CD14-positive monocyte (primary cell): ENCODE data around the gene ACVR1B. TPM values are rescaled to one million over a fixed set of nuclear protein-coding genes. Genes with fewer than 3 reads are reported as not detected.
A peak's percentile ranks its signal among the peaks of the same experiment; 100 is the strongest.

ENCODE experiments used
- DNase-seq, 3 donors: peaks; one replicate each; pipeline ENCODE4 v3.0.0-alpha.2; 2011 to 2022
- H2AFZ ChIP-seq: 2 replicates; pipeline ENCODE4 v1.6.0; 2012; ENCODE audit warnings: mild to moderate bottlenecking, low read depth, low read length, inconsistent platforms; ENCODE audit not compliant: insufficient read depth, poor library complexity, severe bottlenecking
- H3K27ac ChIP-seq, 2 donors: 1 replicate in 1 of 2; 2 replicates in 1 of 2; pipeline ENCODE4 v1.5.1; 2012 to 2013; ENCODE audit warnings: low read length in 2 of 2, control low read depth in 1 of 2, inconsistent platforms in 1 of 2, low read depth in 1 of 2, mild to moderate bottlenecking in 1 of 2
- H3K27me3 ChIP-seq, 2 donors: one replicate each; pipeline versions ENCODE4 v1.6.0 to v1.6.1; 2011 to 2013; ENCODE audit warnings: low read length in 2 of 2; ENCODE audit not compliant: control insufficient read depth in 2 of 2, insufficient read depth in 2 of 2
- H3K36me3 ChIP-seq, 2 donors: replicated peaks in 1 of 2; 1 replicate in 1 of 2; 2 replicates in 1 of 2; pipeline versions ENCODE4 v1.5.1 to v1.6.1; 2012 to 2013; ENCODE audit warnings: low read length in 2 of 2, control low read depth in 1 of 2, inconsistent platforms in 1 of 2, mild to moderate bottlenecking in 1 of 2; ENCODE audit not compliant: insufficient read depth in 2 of 2, control insufficient read depth in 1 of 2
- H3K4me1 ChIP-seq, 2 donors: 1 replicate in 1 of 2; 2 replicates in 1 of 2; pipeline versions ENCODE4 v1.5.1 to v1.6.1; 2012 to 2013; ENCODE audit warnings: low read length in 2 of 2, control low read depth in 1 of 2, inconsistent platforms in 1 of 2, mild to moderate bottlenecking in 1 of 2, moderate library complexity in 1 of 2; ENCODE audit not compliant: insufficient read depth in 2 of 2, control insufficient read depth in 1 of 2
- H3K4me2 ChIP-seq: replicated peaks from 2 replicates; pipeline ENCODE3; 2012; ENCODE audit warnings: low read length, moderate library complexity, mild to moderate bottlenecking; ENCODE audit not compliant: poor library complexity, severe bottlenecking; ENCODE audit errors: extremely low read depth
- H3K4me3 ChIP-seq, 3 experiments: fragments of 200-600 bp in 1 of 3; sonication (generic) in 1 of 3; replicated peaks in 1 of 3; 1 replicate in 2 of 3; 2 replicates in 1 of 3; pipeline ENCODE4 v1.5.1; 2011 to 2013; ENCODE audit warnings: low read length in 3 of 3, mild to moderate bottlenecking in 3 of 3, control low read depth in 2 of 3, low read depth in 2 of 3, inconsistent platforms in 1 of 3, moderate library complexity in 1 of 3
- H3K79me2 ChIP-seq: 2 replicates; pipeline ENCODE4 v1.6.0; 2012; ENCODE audit warnings: mild to moderate bottlenecking, control low read depth, inconsistent platforms, low read length, moderate library complexity; ENCODE audit not compliant: insufficient read depth
- H3K9ac ChIP-seq: 2 replicates; pipeline ENCODE4 v1.6.0; 2017; ENCODE audit warnings: low read length, mild to moderate bottlenecking; ENCODE audit not compliant: insufficient read depth, poor library complexity, severe bottlenecking
- H3K9me3 ChIP-seq, 2 donors: replicated peaks in 1 of 2; 1 replicate in 1 of 2; 2 replicates in 1 of 2; pipeline versions ENCODE4 v1.5.1 to v1.6.1; 2012 to 2013; ENCODE audit warnings: low read length in 2 of 2, control low read depth in 1 of 2; ENCODE audit not compliant: control insufficient read depth in 1 of 2, insufficient read depth in 1 of 2
- H4K20me1 ChIP-seq: 2 replicates; pipeline ENCODE4 v1.6.0; 2012; ENCODE audit warnings: mild to moderate bottlenecking, low read length, control low read depth, moderate library complexity; ENCODE audit not compliant: insufficient read depth
- H3K27ac Mint-ChIP-seq, 7 donors: one replicate each; pipeline ENCODE4 v1.8.0; 2020; ENCODE audit warnings: mild to moderate bottlenecking in 7 of 7, mixed read lengths in 7 of 7, moderate library complexity in 6 of 7, inconsistent platforms in 2 of 7
- H3K27me3 Mint-ChIP-seq, 3 donors: one replicate each; pipeline ENCODE4 v1.8.0; 2021 to 2022; ENCODE audit warnings: low read depth in 3 of 3, mild to moderate bottlenecking in 3 of 3, mixed read lengths in 3 of 3, moderate library complexity in 3 of 3, inconsistent platforms in 1 of 3
- H3K36me3 Mint-ChIP-seq, 2 donors: one replicate each; pipeline ENCODE4 v1.8.0; 2020; ENCODE audit warnings: mixed read lengths in 2 of 2, inconsistent platforms in 1 of 2, mild to moderate bottlenecking in 1 of 2
- H3K4me1 Mint-ChIP-seq: one replicate; pipeline ENCODE4 v1.8.0; 2020; ENCODE audit warnings: mild to moderate bottlenecking, mixed read lengths
- H3K4me3 Mint-ChIP-seq, 2 donors: one replicate each; pipeline ENCODE4 v1.8.0; 2020; ENCODE audit warnings: mild to moderate bottlenecking in 2 of 2, mixed read lengths in 2 of 2, moderate library complexity in 1 of 2
- H3K9me3 Mint-ChIP-seq, 7 donors: one replicate each; pipeline ENCODE4 v1.8.0; 2020 to 2022; ENCODE audit warnings: mixed read lengths in 7 of 7, mild to moderate bottlenecking in 6 of 7, moderate library complexity in 6 of 7, inconsistent platforms in 2 of 7
- WGBS: methylation state at CpG from one replicate; pipeline ENCODE4 v1.1.5; 2013; ENCODE audit warnings: missing lambda C conversion rate; ENCODE audit not compliant: insufficient coverage; 5-methylcytosine and 5-hydroxymethylcytosine counted together
- intact Hi-C, 2 donors: fragments of 100-400 bp; cut with micrococcal nuclease; formaldehyde crosslinking; loops; one replicate each; pipeline versions ENCODE4 v1.15.0 to v1.15.1; 2023
- polyA plus RNA-seq, 3 donors: library from polyadenylated mRNA; depleted of rRNA in 1 of 3; unstranded in 2 of 3; stranded (reverse) in 1 of 3; fragments of 300-500 nt in 2 of 3; fragments of >200 nt in 1 of 3; fragmentation: Illumina TruSeq in 2 of 3; gene quantifications; 1 replicate in 2 of 3; 2 replicates in 1 of 3; pipeline ENCODE4 v1.2.3, GENCODE V29; 2012 to 2021
- TF ChIP-seq, protein P1 (sequence below): fragments of 200-600 bp; IDR thresholded peaks from one replicate; pipeline ENCODE4 v1.8.0; 2022; ENCODE audit warnings: antibody characterized with exemption, mild to moderate bottlenecking

Gene ACVR1B
- polyA plus RNA-seq, 3 donors, result 1.8 to 18.5 (median 3.9) TPM

DNA sequence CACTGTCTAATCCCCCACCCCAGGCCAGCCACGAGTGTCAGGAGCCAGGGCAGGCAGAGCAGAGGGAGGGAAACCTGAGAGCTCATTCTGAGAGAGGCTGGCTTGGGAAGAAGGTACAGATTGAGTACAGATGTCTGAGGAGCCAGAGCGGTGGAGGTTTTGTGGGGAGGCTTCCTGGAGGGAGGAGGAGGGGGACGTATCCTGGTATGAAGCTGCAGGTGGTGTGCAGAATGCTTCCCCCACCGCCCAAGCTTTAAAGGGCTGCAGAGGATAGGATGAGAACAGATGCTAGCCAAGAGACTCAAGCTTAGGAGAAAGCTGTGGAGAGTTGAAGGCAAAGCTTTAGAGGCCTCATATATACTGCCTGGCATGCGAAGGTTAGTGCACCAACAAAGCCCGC is 52.1 kb downstream of the ACVR1B start:
- H3K4me1 ChIP-seq, result peaks cover 33 to 47% of the 10 kb centered on the region in 2 donors
- no peak overlapping the region for H3K9ac ChIP-seq
- WGBS, result 66% methylated on average over 5 of the region's 6 CpGs
- peaks cover 7 to 23% of the 10 kb centered on the region in 2 donors for H3K27me3 ChIP-seq
- Mint-ChIP-seq H3K36me3 (peaks cover 37 to 42% of the 10 kb centered on the region in 2 donors), H3K27ac (peak overlapping the region in 3 of 7 donors; percentile 8 to 46 (median 11)), H3K4me1 (peaks cover 45% of the 10 kb centered on the region), H3K9me3 (peaks cover 0 to 14% (median 8%) of the 10 kb centered on the region in 7 donors), H3K4me3 (no peak overlapping the region), H3K27me3 (peaks cover 26 to 42% (median 36%) of the 10 kb centered on the region in 3 donors)
- peaks cover 3 to 15% of the 10 kb centered on the region in 2 donors for H3K36me3 ChIP-seq
- intact Hi-C loops, result no loop called here
- no peak overlapping the region for H2AFZ ChIP-seq
- H4K20me1 ChIP-seq, result peaks cover 17% of the 10 kb centered on the region
- H3K27ac ChIP-seq, result no peak overlapping the region
- H3K4me3 ChIP-seq, result no peak overlapping the region
- no peak for DNase-seq
- H3K9me3 ChIP-seq, result no peaks in the 10 kb centered on the region
- TF ChIP-seq, protein P1, sequence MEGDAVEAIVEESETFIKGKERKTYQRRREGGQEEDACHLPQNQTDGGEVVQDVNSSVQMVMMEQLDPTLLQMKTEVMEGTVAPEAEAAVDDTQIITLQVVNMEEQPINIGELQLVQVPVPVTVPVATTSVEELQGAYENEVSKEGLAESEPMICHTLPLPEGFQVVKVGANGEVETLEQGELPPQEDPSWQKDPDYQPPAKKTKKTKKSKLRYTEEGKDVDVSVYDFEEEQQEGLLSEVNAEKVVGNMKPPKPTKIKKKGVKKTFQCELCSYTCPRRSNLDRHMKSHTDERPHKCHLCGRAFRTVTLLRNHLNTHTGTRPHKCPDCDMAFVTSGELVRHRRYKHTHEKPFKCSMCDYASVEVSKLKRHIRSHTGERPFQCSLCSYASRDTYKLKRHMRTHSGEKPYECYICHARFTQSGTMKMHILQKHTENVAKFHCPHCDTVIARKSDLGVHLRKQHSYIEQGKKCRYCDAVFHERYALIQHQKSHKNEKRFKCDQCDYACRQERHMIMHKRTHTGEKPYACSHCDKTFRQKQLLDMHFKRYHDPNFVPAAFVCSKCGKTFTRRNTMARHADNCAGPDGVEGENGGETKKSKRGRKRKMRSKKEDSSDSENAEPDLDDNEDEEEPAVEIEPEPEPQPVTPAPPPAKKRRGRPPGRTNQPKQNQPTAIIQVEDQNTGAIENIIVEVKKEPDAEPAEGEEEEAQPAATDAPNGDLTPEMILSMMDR, result no peak
- H3K79me2 ChIP-seq, result no peaks in the 10 kb centered on the region
- no peak overlapping the region for H3K4me2 ChIP-seq

DNA sequence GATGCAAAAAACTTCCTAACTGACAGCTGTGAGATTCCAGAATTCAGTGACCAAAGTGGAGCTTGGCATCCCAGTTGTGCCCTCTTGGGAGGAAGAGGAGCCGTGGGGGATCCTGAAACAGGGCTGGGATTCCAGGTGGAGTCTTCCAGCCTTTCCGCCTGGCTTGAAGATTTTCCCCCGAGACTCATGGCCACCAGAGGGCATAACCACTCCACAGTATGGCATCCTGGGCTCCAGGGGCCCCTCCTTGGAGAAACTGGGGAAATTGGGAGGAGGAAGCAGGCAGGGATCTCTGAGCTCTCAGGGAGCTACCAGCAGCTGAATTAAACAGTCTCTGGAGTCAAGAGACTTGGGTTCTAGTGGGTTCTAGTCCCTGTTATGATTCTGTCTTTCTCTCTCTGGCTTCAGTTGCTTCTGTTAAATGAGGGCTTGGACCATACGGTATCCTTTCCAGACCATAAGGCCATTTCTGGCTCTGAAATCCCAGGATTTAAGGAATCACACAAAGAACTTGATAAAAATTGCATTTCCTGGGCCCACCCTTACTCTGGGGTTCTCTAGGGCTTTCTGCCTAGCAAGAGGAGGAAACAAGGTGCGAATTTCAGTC is 52.6 kb downstream of the ACVR1B start:
- intact Hi-C loops, result no loop called here
- Mint-ChIP-seq H3K4me1 (peaks cover 50% of the 10 kb centered on the region), H3K27ac (peak overlapping the region in 3 of 7 donors; percentile 38 to 60 (median 48)), H3K36me3 (peaks cover 34 to 42% of the 10 kb centered on the region in 2 donors), H3K9me3 (peaks cover 0 to 14% (median 8%) of the 10 kb centered on the region in 7 donors), H3K27me3 (peaks cover 30 to 47% (median 38%) of the 10 kb centered on the region in 3 donors), H3K4me3 (no peak overlapping the region)
- Histone ChIP-seq H3K4me1 (peaks cover 33 to 50% of the 10 kb centered on the region in 2 donors), H3K36me3 (peaks cover 3 to 11% of the 10 kb centered on the region in 2 donors), H4K20me1 (peaks cover 23% of the 10 kb centered on the region), H3K79me2 (no peaks in the 10 kb centered on the region), H3K4me2 (no peak overlapping the region), H3K9me3 (no peaks in the 10 kb centered on the region), H2AFZ (no peak overlapping the region), H3K9ac (no peak overlapping the region), H3K27ac (no peak overlapping the region), H3K4me3 (no peak overlapping the region), H3K27me3 (peaks cover 9 to 29% of the 10 kb centered on the region in 2 donors)
- TF ChIP-seq, protein P1, result peak; percentile 65
- peak in 2 of 3 donors; percentile 42 to 44 for DNase-seq
- 80% methylated on average over 2 of the region's 5 CpGs for WGBS
